RPMI7951 (cell line): ENCODE measurements around the gene CD69. TPM values are rescaled to one million over a fixed set of nuclear protein-coding genes. Genes with fewer than 3 reads are reported as not detected.

Experiments used
- DNase-seq: peaks from one replicate; pipeline ENCODE4 v3.0.0-alpha.2; 2012; ENCODE audit warnings: low read depth
- total RNA-seq: library from RNA; depleted of rRNA; stranded (reverse); fragments of >200 nt; shearing (Covaris generic); gene quantifications from 2 replicates; pipeline ENCODE4 v1.2.3, GENCODE V29; 2014; rRNA removed

The CD69 gene
- not detected in 2 replicates for total RNA-seq

- no peak for DNase-seq
These were observed at the start of gene CD69 for GRCh38 chr12:9760699-9761418. Gene CD69 (minus strand): TSS chr12:9760901. CDS start chr12:9760820, 81 bp downstream.

- no peak for DNase-seq
These were observed 49.2 kb upstream of the CD69 start for GRCh38 chr12:9809866-9810265.

- DNase-seq, result no peak
These were observed 48.6 kb upstream of the CD69 start for GRCh38 chr12:9809338-9809737.

GRCh38 chr12:9808504-9808903 lies 47.8 kb upstream of the CD69 start:
- no peak for DNase-seq

GRCh38 chr12:9806714-9807113 lies 46.0 kb upstream of the CD69 start:
- no peak for DNase-seq

GRCh38 chr12:9805883-9806282 lies 45.2 kb upstream of the CD69 start:
- DNase-seq, result no peak

- DNase-seq, result no peak
These were observed 39.3 kb upstream of the CD69 start for GRCh38 chr12:9799961-9800360.

GRCh38 chr12:9797722-9798619 lies 37.3 kb upstream of the CD69 start:
- peak; percentile 9 for DNase-seq

GRCh38 chr12:9796971-9797370 lies 36.3 kb upstream of the CD69 start:
- no peak for DNase-seq

GRCh38 chr12:9796346-9796745 lies 35.6 kb upstream of the CD69 start:
- no peak for DNase-seq

- DNase-seq, result no peak
These were observed 35.2 kb upstream of the CD69 start for GRCh38 chr12:9795945-9796344.

GRCh38 chr12:9794484-9795093 lies 33.9 kb upstream of the CD69 start:
- no peak for DNase-seq

- no peak for DNase-seq
These were observed 33.2 kb upstream of the CD69 start for GRCh38 chr12:9793779-9794395.

GRCh38 chr12:9792961-9793617 lies 32.4 kb upstream of the CD69 start:
- DNase-seq, result no peak

- DNase-seq, result no peak
These were observed 31.6 kb upstream of the CD69 start for GRCh38 chr12:9792185-9792900.

- DNase-seq, result no peak
These were observed 26.3 kb upstream of the CD69 start for GRCh38 chr12:9786726-9787717.

GRCh38 chr12:9784816-9785215 lies 24.1 kb upstream of the CD69 start:
- DNase-seq, result no peak

GRCh38 chr12:9784326-9784725 lies 23.6 kb upstream of the CD69 start:
- DNase-seq, result no peak

GRCh38 chr12:9782547-9783382 lies 22.1 kb upstream of the CD69 start:
- no peak for DNase-seq
